Measurements from ENCODE around the gene NEK3.

The NEK3 gene

GRCh38 chr13:52125547-52125946 is 33.9 kb downstream of the NEK3 start:
- Histone ChIP-seq H3K9me3 (ENCODE audit: low read length) (no peaks in the 10 kb centered on the region), H3K27me3 (ENCODE audit: insufficient read depth, low read length) (no peaks in the 10 kb centered on the region), H3K4me3 (ENCODE audit: low read depth, low read length, poor library complexity, severe bottlenecking) (no peak overlapping the region), H3K27ac (ENCODE audit: low read depth, low read length, poor library complexity, severe bottlenecking) (no peak overlapping the region), H3K4me1 (ENCODE audit: insufficient read depth, low read length, severe bottlenecking) (no peaks in the 10 kb centered on the region), H3K4me2 (ENCODE audit: low read length) (no peak overlapping the region), H2AFZ (ENCODE audit: low read length) (no peak overlapping the region), H3F3A (ENCODE audit: insufficient read depth, low read length) (no peaks in the 10 kb centered on the region), H4K20me1 (ENCODE audit: insufficient read depth, low read length) (no peaks in the 10 kb centered on the region), H3K36me3 (ENCODE audit: insufficient read depth, low read length) (peaks cover 3% of the 10 kb centered on the region; the same call in 1 of the 2 replicates), H3K9me2 (ENCODE audit: low read depth, low read length) (no peaks in the 10 kb centered on the region), H3K9ac (ENCODE audit: low read length) (no peak overlapping the region), H3K79me2 (ENCODE audit: insufficient read depth, low read length) (no peaks in the 10 kb centered on the region)
- TF ChIP-seq EZH2 (IDR thresholded peaks at IDR 0.05; ENCODE audit: borderline replicate concordance, low read length) (no peak), CTCF (IDR thresholded peaks at IDR 0.05; ENCODE audit: low read length) (no peak)

- H3K36me3 ChIP-seq (ENCODE audit: insufficient read depth, low read length), result no peaks in the 10 kb centered on the region
- H2AFZ ChIP-seq (ENCODE audit: low read length), result no peak overlapping the region
- no peak overlapping the region for H3K4me3 ChIP-seq (ENCODE audit: low read depth, low read length, poor library complexity, severe bottlenecking)
- H3K4me2 ChIP-seq (ENCODE audit: low read length), result no peak overlapping the region
- H3K9me2 ChIP-seq (ENCODE audit: low read depth, low read length), result no peaks in the 10 kb centered on the region
- H3K4me1 ChIP-seq (ENCODE audit: insufficient read depth, low read length, severe bottlenecking), result no peaks in the 10 kb centered on the region
- H3K9ac ChIP-seq (ENCODE audit: low read length), result no peak overlapping the region
- no peaks in the 10 kb centered on the region for H3F3A ChIP-seq (ENCODE audit: insufficient read depth, low read length)
- H4K20me1 ChIP-seq (ENCODE audit: insufficient read depth, low read length), result no peaks in the 10 kb centered on the region
- no peaks in the 10 kb centered on the region for H3K27me3 ChIP-seq (ENCODE audit: insufficient read depth, low read length)
- H3K9me3 ChIP-seq (ENCODE audit: low read length), result no peaks in the 10 kb centered on the region
- no peak overlapping the region for H3K27ac ChIP-seq (ENCODE audit: low read depth, low read length, poor library complexity, severe bottlenecking)
- no peaks in the 10 kb centered on the region for H3K79me2 ChIP-seq (ENCODE audit: insufficient read depth, low read length)
- no peak for TF ChIP-seq CTCF (IDR thresholded peaks at IDR 0.05; ENCODE audit: low read length)
- no peak for TF ChIP-seq EZH2 (IDR thresholded peaks at IDR 0.05; ENCODE audit: borderline replicate concordance, low read length)
Observed at GRCh38 chr13:52118595-52118994, 40.8 kb downstream of the NEK3 start.

GRCh38 chr13:52118095-52118494 is 41.3 kb downstream of the NEK3 start:
- no peak for TF ChIP-seq EZH2 (IDR thresholded peaks at IDR 0.05; ENCODE audit: borderline replicate concordance, low read length)
- TF ChIP-seq CTCF (IDR thresholded peaks at IDR 0.05; ENCODE audit: low read length), result no peak
- Histone ChIP-seq H3K9me3 (ENCODE audit: low read length) (no peaks in the 10 kb centered on the region), H3K9me2 (ENCODE audit: low read depth, low read length) (no peaks in the 10 kb centered on the region), H3K9ac (ENCODE audit: low read length) (no peak overlapping the region), H3K27ac (ENCODE audit: low read depth, low read length, poor library complexity, severe bottlenecking) (no peak overlapping the region), H2AFZ (ENCODE audit: low read length) (no peak overlapping the region), H4K20me1 (ENCODE audit: insufficient read depth, low read length) (no peaks in the 10 kb centered on the region), H3K36me3 (ENCODE audit: insufficient read depth, low read length) (no peaks in the 10 kb centered on the region), H3K4me3 (ENCODE audit: low read depth, low read length, poor library complexity, severe bottlenecking) (no peak overlapping the region), H3F3A (ENCODE audit: insufficient read depth, low read length) (no peaks in the 10 kb centered on the region), H3K79me2 (ENCODE audit: insufficient read depth, low read length) (no peaks in the 10 kb centered on the region), H3K4me1 (ENCODE audit: insufficient read depth, low read length, severe bottlenecking) (no peaks in the 10 kb centered on the region), H3K27me3 (ENCODE audit: insufficient read depth, low read length) (no peaks in the 10 kb centered on the region), H3K4me2 (ENCODE audit: low read length) (no peak overlapping the region)
